GM18867 (cell line): ENCODE results near the gene GSAP.
"Not testable (repeated sequence)": the region's sequence is repeated elsewhere in the genome, so short reads cannot be mapped to it uniquely, and the experiment has no call there.

ENCODE experiments used
- ATAC-seq: cut with Tn5 transposase; IDR thresholded peaks from one replicate; pipeline ENCODE4 v1.9.1; 2021; ENCODE audit warnings: mild to moderate bottlenecking, moderate library complexity; ENCODE audit not compliant: unreplicated experiment

Gene GSAP

DNA sequence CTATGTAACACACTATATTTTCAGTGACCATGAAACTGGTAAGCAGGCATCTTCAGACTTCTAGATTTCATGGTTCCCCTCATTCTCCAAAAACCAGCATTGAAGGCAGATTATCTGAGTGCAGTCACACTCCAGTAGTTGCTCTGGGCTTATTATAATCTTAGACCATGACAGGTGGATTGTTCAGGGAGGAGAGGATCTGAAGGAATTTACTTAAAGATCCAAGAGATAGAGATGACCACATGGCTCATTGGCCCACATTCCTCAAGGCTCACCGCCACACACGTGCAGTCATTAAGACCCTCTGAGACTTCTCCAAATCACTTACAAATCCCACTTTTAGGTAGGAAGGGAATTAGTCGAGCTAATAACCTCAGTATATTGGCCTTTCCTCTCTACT, 55.2 kb downstream of the GSAP start:
- ATAC-seq: no peak

DNA sequence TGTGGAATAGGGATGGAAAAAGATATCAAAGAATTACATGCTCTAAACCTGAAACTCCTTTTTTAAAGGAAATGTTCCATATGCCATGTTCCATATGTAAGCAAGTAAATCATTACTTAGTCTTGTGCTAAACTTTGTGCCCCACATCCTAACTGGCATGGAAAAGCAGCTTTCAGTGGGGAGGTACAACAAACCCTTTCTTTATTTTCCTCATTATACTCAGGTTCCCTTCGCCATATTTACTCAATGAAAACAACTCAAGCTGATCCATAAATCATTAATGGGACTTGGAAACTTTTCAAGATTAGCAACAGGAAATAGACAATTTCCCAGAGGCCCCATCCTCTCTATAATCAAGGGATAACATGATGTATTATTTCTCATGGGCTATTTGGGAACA, 56.0 kb downstream of the GSAP start:
- ATAC-seq: no peak

DNA sequence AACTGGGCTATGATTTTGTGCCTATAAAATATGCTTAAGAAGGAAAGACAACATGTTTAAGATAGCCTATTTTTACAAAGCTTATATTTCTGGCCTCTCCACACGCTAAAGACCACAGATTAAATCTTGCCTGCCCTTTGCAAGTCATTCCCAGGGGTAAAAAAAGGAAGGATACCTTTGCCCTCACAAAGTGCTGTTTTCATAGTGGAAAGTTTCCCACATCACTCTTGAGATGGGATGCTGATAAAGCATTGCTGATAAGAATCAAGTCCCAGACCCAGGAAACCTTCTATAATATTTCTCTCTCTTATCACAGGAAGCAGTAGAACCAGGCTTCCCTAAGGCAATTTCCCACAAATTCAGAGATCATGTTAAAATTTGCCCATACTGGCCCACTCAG, 56.5 kb downstream of the GSAP start:
- ATAC-seq: no peak

GRCh38 chr7:77354914-77355313, 61.2 kb downstream of the GSAP start:
- ATAC-seq: no peak

DNA sequence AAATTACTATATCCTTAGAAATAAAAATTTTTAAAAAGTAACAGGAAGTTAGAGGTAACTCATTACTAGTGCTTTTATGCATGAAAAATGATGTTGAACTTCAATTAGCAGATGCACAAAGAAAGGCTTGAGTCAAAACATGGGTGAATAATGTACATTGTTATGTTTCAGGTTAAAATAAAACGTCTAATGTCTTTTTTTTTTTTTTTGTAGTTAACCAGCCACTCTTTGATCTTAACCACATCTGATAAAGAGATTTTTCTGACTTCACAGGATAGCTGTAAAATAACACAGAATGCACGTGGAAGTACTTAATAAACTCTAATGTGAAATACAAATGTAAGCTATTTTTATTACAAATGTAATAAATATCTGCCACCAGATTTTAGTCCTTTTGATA, 61.7 kb downstream of the GSAP start:
- no peak for ATAC-seq

- ATAC-seq: no peak
Measured at GRCh38 chr7:77353911-77354310, 62.2 kb downstream of the GSAP start.

DNA sequence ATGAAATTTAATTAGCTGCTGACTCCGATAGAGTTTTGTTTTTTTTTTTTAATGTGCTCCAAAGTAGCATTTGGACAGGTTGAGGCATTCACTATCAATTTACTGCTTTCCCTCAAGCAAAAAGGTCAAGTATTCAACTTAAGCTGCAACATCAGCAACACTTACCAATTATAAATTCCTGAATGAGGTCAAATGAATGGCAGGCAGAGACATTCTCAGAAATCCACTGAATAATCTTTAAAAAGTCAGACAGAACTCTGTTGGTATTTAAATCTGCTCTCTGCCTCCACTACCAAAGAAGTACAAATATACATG, 62.8 kb downstream of the GSAP start:
- no peak for ATAC-seq

GRCh38 chr7:77352665-77353406, 63.3 kb downstream of the GSAP start:
- ATAC-seq: peak; percentile 31

DNA sequence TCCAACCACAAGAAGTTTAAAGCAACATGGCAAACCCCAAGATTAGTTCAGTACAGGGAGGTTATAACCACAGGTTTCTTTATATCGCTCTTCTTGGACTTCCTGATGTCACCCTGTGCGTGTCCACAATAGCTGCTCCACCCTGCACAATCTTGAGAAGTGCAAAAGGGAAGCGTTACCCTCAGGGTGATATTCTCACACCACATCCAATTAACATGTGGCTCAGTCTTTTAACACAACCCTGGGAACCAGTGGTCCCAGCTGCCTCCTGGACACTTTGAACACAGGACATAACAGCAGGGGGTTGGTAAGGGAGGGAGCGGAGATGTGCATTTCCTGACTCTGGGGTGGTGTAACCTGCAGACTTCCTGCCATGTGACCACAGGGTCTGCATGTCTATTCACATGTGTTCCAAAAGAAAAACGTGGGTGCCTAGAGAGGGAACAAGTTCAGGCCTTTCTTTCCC, 64.6 kb downstream of the GSAP start:
- peak; percentile 92 for ATAC-seq

GRCh38 chr7:77349141-77349540, 67.0 kb downstream of the GSAP start:
- no peak for ATAC-seq

GRCh38 chr7:77348371-77348813, 67.8 kb downstream of the GSAP start:
- ATAC-seq: no peak

- ATAC-seq: no peak
Measured at GRCh38 chr7:77346441-77346840, 69.7 kb downstream of the GSAP start.

DNA sequence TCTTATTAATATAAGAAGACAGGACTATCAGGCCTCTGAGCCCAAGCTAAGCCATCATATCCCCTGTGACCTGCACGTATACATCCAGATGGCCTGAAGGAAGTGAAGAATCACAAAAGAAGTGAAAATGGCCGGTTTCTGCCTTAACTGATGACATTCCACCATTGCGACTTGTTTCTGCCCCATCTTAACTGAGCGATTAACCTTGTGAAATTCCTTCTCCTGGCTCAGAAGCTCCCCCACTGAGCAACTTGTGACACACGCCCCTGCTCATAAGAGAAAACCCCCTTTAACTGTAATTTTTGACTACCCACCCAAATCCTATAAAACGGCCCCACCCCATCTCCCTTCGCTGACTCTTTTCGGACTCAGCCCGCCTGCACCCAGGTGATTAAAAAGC, 70.7 kb downstream of the GSAP start:
- not testable (repeated sequence) for ATAC-seq

DNA sequence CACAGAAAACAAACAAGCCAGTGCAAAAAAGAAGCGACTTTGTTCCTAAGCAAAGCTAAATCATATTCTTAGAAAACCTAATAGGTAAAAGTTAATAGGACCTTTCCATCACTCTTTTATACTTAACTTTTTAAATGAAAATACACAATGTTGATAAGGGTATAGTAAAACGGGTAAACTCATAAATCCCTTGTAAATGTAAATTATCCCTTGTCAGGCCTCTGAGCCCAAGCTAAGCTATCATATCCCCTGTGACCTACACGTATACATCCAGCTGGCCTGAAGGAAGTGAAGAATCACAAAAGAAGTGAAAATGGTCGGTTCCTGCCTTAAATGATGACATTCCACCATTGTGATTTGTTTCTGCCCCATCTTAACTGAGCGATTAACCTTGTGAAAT, 76.4 kb downstream of the GSAP start:
- no peak for ATAC-seq

GRCh38 chr7:77338883-77339629, 77.1 kb downstream of the GSAP start:
- no peak for ATAC-seq

GRCh38 chr7:77338260-77338659, 77.9 kb downstream of the GSAP start:
- ATAC-seq: no peak

GRCh38 chr7:77337456-77337990, 78.6 kb downstream of the GSAP start:
- ATAC-seq: no peak

DNA sequence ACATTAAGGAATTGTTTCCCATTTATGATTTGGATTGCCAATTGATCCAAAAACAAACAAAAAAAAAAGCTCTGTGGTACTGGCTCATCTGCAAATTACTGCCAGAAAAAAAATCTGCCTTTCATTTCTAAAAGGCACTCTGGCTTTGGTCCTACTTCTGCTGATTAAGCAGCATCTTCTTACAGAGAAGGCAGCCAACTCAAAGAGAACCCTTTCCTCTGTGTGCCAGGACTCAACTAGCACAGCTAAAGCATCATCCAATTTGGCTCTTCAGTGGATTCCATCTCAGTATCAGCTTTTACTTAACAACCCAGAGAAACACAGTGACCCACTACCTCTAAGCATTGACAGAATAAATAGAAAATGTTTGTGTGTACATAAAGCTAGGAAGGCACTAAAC, 80.6 kb downstream of the GSAP start:
- ATAC-seq: no peak

DNA sequence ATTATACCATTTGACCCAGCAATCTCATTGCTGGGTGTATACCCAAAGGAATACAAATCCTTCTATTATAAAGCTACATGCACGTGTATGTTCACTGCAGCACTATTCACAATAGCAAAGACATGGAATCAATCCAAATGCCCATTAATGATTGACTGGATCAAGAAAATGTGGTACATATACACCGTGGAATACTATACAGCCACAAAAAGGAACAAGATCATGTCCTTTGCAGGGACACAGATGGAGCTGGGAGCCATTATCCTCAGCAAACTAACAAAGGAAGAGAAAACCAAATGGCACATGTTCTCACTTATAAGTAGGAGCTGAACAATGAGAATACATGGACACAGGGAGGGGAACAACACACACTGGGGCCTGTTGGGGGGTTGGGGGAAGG, 82.1 kb downstream of the GSAP start:
- not testable (repeated sequence) for ATAC-seq

- peak; percentile 78 for ATAC-seq
Measured at GRCh38 chr7:77331938-77332695, 84.0 kb downstream of the GSAP start.

- peak; percentile 57 for ATAC-seq
Measured at GRCh38 chr7:77330169-77330882, 85.8 kb downstream of the GSAP start.
